Testis (tissue), 2 donors: ENCODE measurements around the gene TAF1B.

Experiments
- POLR2A ChIP-seq: fragments of 450-650 bp; IDR thresholded peaks from one replicate; pipeline ENCODE4 v1.6.1; 2017; ENCODE audit warnings: antibody characterized with exemption, mild to moderate bottlenecking, moderate library complexity
- TF ChIP-seq, protein P1 (sequence below), 3 experiments: fragments of 450-650 bp in 2 of 3; fragments of 200-600 bp in 1 of 3; sonication (generic) in 1 of 3; IDR thresholded peaks; one replicate each; pipeline ENCODE4 v1.5.1; 2016 to 2019; ENCODE audit warnings: antibody characterized with exemption in 3 of 3, mild to moderate bottlenecking in 2 of 3, moderate library complexity in 1 of 3

DNA sequence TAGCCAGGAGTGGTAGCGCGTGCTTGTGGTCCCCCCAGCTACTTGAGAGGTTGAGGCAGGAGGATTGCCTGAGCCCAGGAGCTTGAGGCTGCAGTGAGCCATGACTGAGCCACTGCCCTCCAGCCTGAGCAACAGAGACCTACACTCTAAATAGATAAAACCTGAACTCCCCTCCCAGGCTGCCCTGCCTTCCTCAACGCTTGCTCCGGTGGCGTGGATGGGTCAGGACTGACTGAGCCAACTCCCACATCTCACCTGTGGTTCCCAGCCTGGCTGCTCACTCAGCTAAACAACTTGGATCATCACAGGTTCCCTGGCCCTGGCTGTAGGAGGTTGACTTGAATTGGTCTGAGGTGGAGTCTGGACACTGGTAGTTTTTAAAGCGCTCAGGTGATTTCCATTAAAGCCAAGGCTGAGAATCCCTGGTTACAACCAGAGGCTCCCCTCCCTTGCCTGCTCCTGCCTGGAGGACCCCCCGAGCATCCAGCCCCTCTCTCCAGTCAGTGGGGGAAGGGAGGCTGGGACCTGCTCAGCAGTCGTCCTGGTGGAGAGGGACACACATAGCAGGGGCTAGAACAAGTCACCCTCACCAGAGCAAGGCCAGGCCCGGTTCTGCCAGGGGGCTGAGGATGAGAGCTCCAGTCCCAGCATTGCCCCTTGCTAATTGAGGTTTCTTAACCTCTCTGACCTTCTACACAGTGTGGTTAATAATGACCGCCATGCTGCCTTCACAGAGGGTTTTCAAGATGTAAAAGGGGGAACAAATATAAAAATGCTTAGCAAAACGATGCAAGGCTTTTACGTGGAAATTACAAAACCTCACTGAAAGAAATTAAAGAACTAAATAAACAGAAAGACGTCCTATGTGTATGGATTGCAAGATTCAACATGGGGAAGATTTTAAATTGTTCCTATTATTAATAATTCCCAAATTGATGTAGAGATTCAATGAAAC lies 46.9 kb upstream of the TAF1B start:
- TF ChIP-seq POLR2A: no peak
- TF ChIP-seq, protein P1, sequence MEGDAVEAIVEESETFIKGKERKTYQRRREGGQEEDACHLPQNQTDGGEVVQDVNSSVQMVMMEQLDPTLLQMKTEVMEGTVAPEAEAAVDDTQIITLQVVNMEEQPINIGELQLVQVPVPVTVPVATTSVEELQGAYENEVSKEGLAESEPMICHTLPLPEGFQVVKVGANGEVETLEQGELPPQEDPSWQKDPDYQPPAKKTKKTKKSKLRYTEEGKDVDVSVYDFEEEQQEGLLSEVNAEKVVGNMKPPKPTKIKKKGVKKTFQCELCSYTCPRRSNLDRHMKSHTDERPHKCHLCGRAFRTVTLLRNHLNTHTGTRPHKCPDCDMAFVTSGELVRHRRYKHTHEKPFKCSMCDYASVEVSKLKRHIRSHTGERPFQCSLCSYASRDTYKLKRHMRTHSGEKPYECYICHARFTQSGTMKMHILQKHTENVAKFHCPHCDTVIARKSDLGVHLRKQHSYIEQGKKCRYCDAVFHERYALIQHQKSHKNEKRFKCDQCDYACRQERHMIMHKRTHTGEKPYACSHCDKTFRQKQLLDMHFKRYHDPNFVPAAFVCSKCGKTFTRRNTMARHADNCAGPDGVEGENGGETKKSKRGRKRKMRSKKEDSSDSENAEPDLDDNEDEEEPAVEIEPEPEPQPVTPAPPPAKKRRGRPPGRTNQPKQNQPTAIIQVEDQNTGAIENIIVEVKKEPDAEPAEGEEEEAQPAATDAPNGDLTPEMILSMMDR (IDR thresholded peaks at IDR 0.05): peak in 1 of 3 experiments; percentile 14
